Stomach smooth muscle (tissue), 2 donors: ENCODE measurements around the gene KMT2C.
"Not testable (repeated sequence)": the region's sequence is repeated elsewhere in the genome, so short reads cannot be mapped to it uniquely, and the experiment has no call there.

Experiments used
- H3K27ac ChIP-seq: one replicate; pipeline ENCODE4 v1.7.0; 2013; ENCODE audit warnings: mild to moderate bottlenecking, low read length, inconsistent platforms
- H3K27me3 ChIP-seq, 2 donors: one replicate each; pipeline ENCODE4 v1.7.0; 2013; ENCODE audit warnings: low read length in 2 of 2; ENCODE audit not compliant: insufficient read depth in 2 of 2, control insufficient read depth in 1 of 2
- H3K36me3 ChIP-seq, 2 donors: one replicate each; pipeline ENCODE4 v1.7.0; 2013; ENCODE audit warnings: low read length in 2 of 2; ENCODE audit not compliant: control insufficient read depth in 2 of 2, insufficient read depth in 2 of 2
- H3K4me1 ChIP-seq: one replicate; pipeline ENCODE4 v1.7.0; 2013; ENCODE audit warnings: low read length; ENCODE audit not compliant: control insufficient read depth, insufficient read depth
- H3K4me3 ChIP-seq, 2 donors: one replicate each; pipeline ENCODE4 v1.7.0; 2013; ENCODE audit warnings: low read length in 2 of 2
- H3K9ac ChIP-seq, 2 donors: one replicate each; pipeline ENCODE4 v1.7.0; 2013; ENCODE audit warnings: low read length in 2 of 2, mild to moderate bottlenecking in 1 of 2
- H3K9me3 ChIP-seq, 2 donors: one replicate each; pipeline ENCODE4 v1.7.0; 2013; ENCODE audit warnings: low read length in 2 of 2; ENCODE audit not compliant: control insufficient read depth in 2 of 2
- donor health status: healthy.
- donor health status: Pancreatic carcinoma.

Gene KMT2C

GRCh38 chr7:152465119-152465387 is 29.2 kb upstream of the KMT2C start:
- Histone ChIP-seq H3K27ac (no peak overlapping the region), H3K9ac (peak overlapping the region; percentile 83 to 84), H3K4me1 (no peaks in the 10 kb centered on the region), H3K9me3 (no peaks in the 10 kb centered on the region), H3K4me3 (peak overlapping the region; percentile 79 to 87), H3K27me3 (no peaks in the 10 kb centered on the region), H3K36me3 (no peaks in the 10 kb centered on the region)

GRCh38 chr7:152464312-152465118 is 28.7 kb upstream of the KMT2C start:
- H3K36me3 ChIP-seq = no peaks in the 10 kb centered on the region
- H3K4me1 ChIP-seq = peaks cover 5% of the 10 kb centered on the region
- H3K9ac ChIP-seq = peak overlapping the region; percentile 83 to 84
- no peaks in the 10 kb centered on the region for H3K9me3 ChIP-seq
- H3K27ac ChIP-seq = peak overlapping the region; percentile 96
- peak overlapping the region; percentile 79 to 87 for H3K4me3 ChIP-seq
- H3K27me3 ChIP-seq = no peaks in the 10 kb centered on the region

- peak overlapping the region; percentile 84 for H3K9ac ChIP-seq
- H3K27me3 ChIP-seq = no peaks in the 10 kb centered on the region
- H3K27ac ChIP-seq = peak overlapping the region; percentile 96
- no peaks in the 10 kb centered on the region for H3K36me3 ChIP-seq
- peaks cover 8% of the 10 kb centered on the region for H3K4me1 ChIP-seq
- no peaks in the 10 kb centered on the region for H3K9me3 ChIP-seq
- H3K4me3 ChIP-seq = peak overlapping the region; percentile 85 to 87
These were observed 28.0 kb upstream of the KMT2C start for GRCh38 chr7:152463709-152464311.

GRCh38 chr7:152462995-152463708 is 27.3 kb upstream of the KMT2C start:
- H3K36me3 ChIP-seq = no peaks in the 10 kb centered on the region
- H3K27me3 ChIP-seq = no peaks in the 10 kb centered on the region
- peaks cover 8% of the 10 kb centered on the region for H3K4me1 ChIP-seq
- H3K9me3 ChIP-seq = no peaks in the 10 kb centered on the region
- peak overlapping the region; percentile 85 for H3K27ac ChIP-seq
- H3K9ac ChIP-seq = peak overlapping the region; percentile 80 to 84
- peak overlapping the region; percentile 83 to 85 for H3K4me3 ChIP-seq

GRCh38 chr7:152459724-152460251 is 24.0 kb upstream of the KMT2C start:
- Histone ChIP-seq H3K27ac (no peak overlapping the region), H3K9me3 (no peaks in the 10 kb centered on the region), H3K27me3 (no peaks in the 10 kb centered on the region), H3K9ac (no peak overlapping the region), H3K36me3 (no peaks in the 10 kb centered on the region), H3K4me3 (no peak overlapping the region), H3K4me1 (peaks cover 8% of the 10 kb centered on the region)

GRCh38 chr7:152451356-152451755 is 15.6 kb upstream of the KMT2C start:
- Histone ChIP-seq H3K9me3 (no peaks in the 10 kb centered on the region), H3K9ac (no peak overlapping the region), H3K4me3 (no peak overlapping the region), H3K36me3 (no peaks in the 10 kb centered on the region), H3K4me1 (no peaks in the 10 kb centered on the region), H3K27ac (no peak overlapping the region), H3K27me3 (no peaks in the 10 kb centered on the region)

- H3K4me1 ChIP-seq, H3K27ac ChIP-seq, H3K4me3 ChIP-seq, H3K9ac ChIP-seq, H3K27me3 ChIP-seq, H3K9me3 ChIP-seq, H3K36me3 ChIP-seq: not testable (repeated sequence)
These were observed 9.7 kb upstream of the KMT2C start for GRCh38 chr7:152445386-152446008.

- Histone ChIP-seq H3K9me3 (no peaks in the 10 kb centered on the region), H3K9ac (no peak overlapping the region), H3K27me3 (no peaks in the 10 kb centered on the region), H3K4me3 (no peak overlapping the region), H3K4me1 (no peaks in the 10 kb centered on the region), H3K36me3 (no peaks in the 10 kb centered on the region), H3K27ac (no peak overlapping the region)
These were observed 7.8 kb upstream of the KMT2C start for GRCh38 chr7:152443586-152443985.

- no peaks in the 10 kb centered on the region for H3K27me3 ChIP-seq
- no peaks in the 10 kb centered on the region for H3K36me3 ChIP-seq
- H3K4me3 ChIP-seq = no peak overlapping the region
These were observed 6.6 kb upstream of the KMT2C start for GRCh38 chr7:152442330-152442835.

GRCh38 chr7:152441810-152442209 is 6.0 kb upstream of the KMT2C start:
- H3K36me3 ChIP-seq, H3K4me3 ChIP-seq, H3K27ac ChIP-seq, H3K4me1 ChIP-seq, H3K9ac ChIP-seq, H3K9me3 ChIP-seq, H3K27me3 ChIP-seq: not testable (repeated sequence)

More at GRCh38 chr7:152442330-152442835, 6.6 kb upstream of the KMT2C start:
- no peaks in the 10 kb centered on the region for H3K4me1 ChIP-seq
- H3K27ac ChIP-seq = no peak overlapping the region
- H3K9me3 ChIP-seq = no peaks in the 10 kb centered on the region
- no peak overlapping the region for H3K9ac ChIP-seq
